Esophagus muscularis mucosa (tissue), 3 donors: ENCODE data around the gene CBL.

Experiments
- POLR2A ChIP-seq: fragments of 450-650 bp; IDR thresholded peaks from one replicate; pipeline ENCODE4 v1.6.1; 2017; ENCODE audit warnings: antibody characterized with exemption, moderate library complexity, mild to moderate bottlenecking, low read depth
- TF ChIP-seq, protein P1 (sequence below), 3 experiments: fragments of 200-600 bp in 2 of 3; fragments of 450-650 bp in 1 of 3; sonication (generic) in 2 of 3; IDR thresholded peaks; one replicate each; pipeline ENCODE4 v1.5.1; 2017 to 2019; ENCODE audit warnings: antibody characterized with exemption in 3 of 3, mild to moderate bottlenecking in 2 of 3, moderate library complexity in 1 of 3

DNA sequence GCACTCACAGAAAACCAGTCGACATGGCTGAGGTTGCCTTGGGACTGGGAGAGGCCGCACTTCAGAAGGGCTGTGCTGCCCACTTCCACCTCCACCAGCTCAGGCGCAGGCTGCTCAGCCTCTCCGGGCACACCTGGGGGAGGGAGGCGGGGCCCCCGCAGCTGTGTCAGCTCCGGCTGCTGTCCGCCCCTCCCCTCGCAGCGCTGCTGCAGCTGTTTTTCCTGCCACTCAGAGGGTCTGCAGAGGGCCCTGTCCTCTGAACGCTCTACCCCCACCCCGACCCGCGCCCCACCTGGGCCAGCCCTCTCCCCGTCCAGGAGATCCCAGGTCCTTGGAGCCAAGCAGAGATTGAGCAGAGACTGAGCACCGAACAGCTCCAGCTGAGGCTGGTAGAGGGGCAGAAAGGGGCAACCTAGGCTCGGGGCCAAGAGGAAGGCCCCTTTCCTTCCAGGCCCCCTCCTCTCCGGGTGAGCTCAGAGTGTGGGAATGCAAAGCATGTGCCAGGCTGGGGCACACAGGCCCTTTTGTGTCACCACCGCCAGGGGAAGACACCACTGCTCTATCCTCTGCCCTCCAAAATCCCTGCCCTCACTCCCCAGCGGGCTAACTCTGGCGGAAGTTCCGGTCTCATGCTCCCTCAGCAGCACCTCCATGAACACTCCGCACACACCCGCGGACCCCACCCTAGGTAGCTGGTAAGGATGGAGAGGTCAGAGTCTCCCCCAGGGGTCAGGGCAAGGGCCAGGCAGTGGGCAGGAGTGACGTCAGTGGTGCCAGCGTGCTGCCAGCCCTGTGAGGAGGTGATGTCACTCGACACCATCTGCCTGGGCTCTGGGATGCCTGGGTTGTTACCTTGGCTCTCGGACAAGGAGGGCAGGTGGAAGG is 109.2 kb downstream of the CBL start:
- TF ChIP-seq, protein P1, sequence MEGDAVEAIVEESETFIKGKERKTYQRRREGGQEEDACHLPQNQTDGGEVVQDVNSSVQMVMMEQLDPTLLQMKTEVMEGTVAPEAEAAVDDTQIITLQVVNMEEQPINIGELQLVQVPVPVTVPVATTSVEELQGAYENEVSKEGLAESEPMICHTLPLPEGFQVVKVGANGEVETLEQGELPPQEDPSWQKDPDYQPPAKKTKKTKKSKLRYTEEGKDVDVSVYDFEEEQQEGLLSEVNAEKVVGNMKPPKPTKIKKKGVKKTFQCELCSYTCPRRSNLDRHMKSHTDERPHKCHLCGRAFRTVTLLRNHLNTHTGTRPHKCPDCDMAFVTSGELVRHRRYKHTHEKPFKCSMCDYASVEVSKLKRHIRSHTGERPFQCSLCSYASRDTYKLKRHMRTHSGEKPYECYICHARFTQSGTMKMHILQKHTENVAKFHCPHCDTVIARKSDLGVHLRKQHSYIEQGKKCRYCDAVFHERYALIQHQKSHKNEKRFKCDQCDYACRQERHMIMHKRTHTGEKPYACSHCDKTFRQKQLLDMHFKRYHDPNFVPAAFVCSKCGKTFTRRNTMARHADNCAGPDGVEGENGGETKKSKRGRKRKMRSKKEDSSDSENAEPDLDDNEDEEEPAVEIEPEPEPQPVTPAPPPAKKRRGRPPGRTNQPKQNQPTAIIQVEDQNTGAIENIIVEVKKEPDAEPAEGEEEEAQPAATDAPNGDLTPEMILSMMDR (IDR thresholded peaks at IDR 0.05), result peak in 2 of 3 experiments; percentile 24 to 31
- TF ChIP-seq POLR2A, result no peak
